ENCODE data around the gene TMEM120B. TPM values are rescaled to one million over a fixed set of nuclear protein-coding genes. Genes with fewer than 3 reads are reported as not detected.
"Not testable (repeated sequence)": the region's sequence is repeated elsewhere in the genome, so short reads cannot be mapped to it uniquely, and the experiment has no call there.

The TMEM120B gene
- total RNA-seq, 2 donors from 2014 or later, result 7.3 to 8.8 TPM

- Histone ChIP-seq H3K9me3 (no peaks in the 10 kb centered on the region), H3K27me3 (replicated peaks; ENCODE audit: insufficient read depth) (no peaks in the 10 kb centered on the region), H3K36me3 (no peaks in the 10 kb centered on the region), H3K4me3 (no peak overlapping the region), H3K27ac (no peak overlapping the region), H3K4me1 (ENCODE audit: control insufficient read depth in 1 of 2, low read depth in 2 of 2) (peaks cover 8 to 24% of the 10 kb centered on the region in 2 donors)
- TF ChIP-seq CTCF (IDR thresholded peaks at IDR 0.05), result no peak
- no peak for ATAC-seq (ENCODE audit: insufficient number of reproducible peaks, low FRiP score, low read depth)
- no peak for DNase-seq (ENCODE audit: low spot score)
Observed at GRCh38 chr12:121709478-121709961, 3.0 kb upstream of the TMEM120B start.

- ATAC-seq (ENCODE audit: insufficient number of reproducible peaks, low FRiP score, low read depth), result peak; percentile 45
- TF ChIP-seq CTCF (IDR thresholded peaks at IDR 0.05), result no peak
- Histone ChIP-seq H3K9me3 (no peaks in the 10 kb centered on the region), H3K4me1 (ENCODE audit: control insufficient read depth in 1 of 2, low read depth in 2 of 2) (peaks cover 8 to 24% of the 10 kb centered on the region in 2 donors), H3K4me3 (peak overlapping the region; percentile 82), H3K36me3 (no peaks in the 10 kb centered on the region), H3K27ac (peak overlapping the region; percentile 76 to 80), H3K27me3 (replicated peaks; ENCODE audit: insufficient read depth) (no peaks in the 10 kb centered on the region)
- DNase-seq (ENCODE audit: low spot score), result no peak
Observed at GRCh38 chr12:121711361-121712189, 977 bp upstream of the TMEM120B start.

GRCh38 chr12:121712190-121712460, 427 bp upstream of the TMEM120B start:
- Histone ChIP-seq H3K27ac (peak overlapping the region; percentile 76 to 80), H3K9me3 (no peaks in the 10 kb centered on the region), H3K36me3 (no peaks in the 10 kb centered on the region), H3K4me3 (peak overlapping the region; percentile 82), H3K4me1 (ENCODE audit: control insufficient read depth in 1 of 2, low read depth in 2 of 2) (peaks cover 8 to 24% of the 10 kb centered on the region in 2 donors), H3K27me3 (replicated peaks; ENCODE audit: insufficient read depth) (no peaks in the 10 kb centered on the region)
- DNase-seq (ENCODE audit: low spot score) (no peak), ATAC-seq (ENCODE audit: insufficient number of reproducible peaks, low FRiP score, low read depth) (peak; percentile 16)
- no peak for TF ChIP-seq CTCF (IDR thresholded peaks at IDR 0.05)

GRCh38 chr12:121713257-121713777, 765 bp downstream of the TMEM120B start:
- H3K36me3 ChIP-seq, result no peaks in the 10 kb centered on the region
- no peak for TF ChIP-seq CTCF (IDR thresholded peaks at IDR 0.05)
- H3K9me3 ChIP-seq, result no peaks in the 10 kb centered on the region
- peak overlapping the region; percentile 82 for H3K4me3 ChIP-seq
- H3K4me1 ChIP-seq (ENCODE audit: control insufficient read depth in 1 of 2, low read depth in 2 of 2), result peaks cover 8 to 24% of the 10 kb centered on the region in 2 donors
- H3K27me3 ChIP-seq (replicated peaks; ENCODE audit: insufficient read depth), result no peaks in the 10 kb centered on the region
- ATAC-seq (ENCODE audit: insufficient number of reproducible peaks, low FRiP score, low read depth) (no peak), DNase-seq (ENCODE audit: low spot score) (no peak)
- H3K27ac ChIP-seq, result peak overlapping the region; percentile 8 to 44

GRCh38 chr12:121713793-121714192, 1.2 kb downstream of the TMEM120B start:
- Histone ChIP-seq H3K4me1 (ENCODE audit: control insufficient read depth in 1 of 2, low read depth in 2 of 2) (peaks cover 8 to 24% of the 10 kb centered on the region in 2 donors), H3K36me3 (no peaks in the 10 kb centered on the region), H3K4me3 (peak overlapping the region; percentile 82), H3K27ac (no peak overlapping the region), H3K27me3 (replicated peaks; ENCODE audit: insufficient read depth) (no peaks in the 10 kb centered on the region), H3K9me3 (no peaks in the 10 kb centered on the region)
- ATAC-seq (ENCODE audit: insufficient number of reproducible peaks, low FRiP score, low read depth) (no peak), DNase-seq (ENCODE audit: low spot score) (no peak)
- TF ChIP-seq CTCF (IDR thresholded peaks at IDR 0.05), result no peak

- peaks cover 8 to 24% of the 10 kb centered on the region in 2 donors for H3K4me1 ChIP-seq (ENCODE audit: control insufficient read depth in 1 of 2, low read depth in 2 of 2)
- not testable (repeated sequence) for ATAC-seq (ENCODE audit: insufficient number of reproducible peaks, low FRiP score, low read depth); H3K27me3 ChIP-seq (replicated peaks; ENCODE audit: insufficient read depth); H3K9me3 ChIP-seq; H3K36me3 ChIP-seq; H3K27ac ChIP-seq; DNase-seq (ENCODE audit: low spot score); H3K4me3 ChIP-seq
Observed at GRCh38 chr12:121715055-121715454, 2.5 kb downstream of the TMEM120B start.

All from thoracic aorta (tissue), 2 donors.